IMR-90 (cell line): Measurements from ENCODE around the gene CIAO2B. TPM values are rescaled to one million over a fixed set of nuclear protein-coding genes. Genes with fewer than 3 reads are reported as not detected.

Experiments used
- ATAC-seq: fragments of 200-7000 bp; cut with Tn5 transposase; 2 replicates; pipeline ENCODE4 v1.9.1; 2020; ENCODE audit warnings: low read depth, mild to moderate bottlenecking, moderate library complexity
- BruUV-seq: library from RNA; stranded (reverse); fragments of 400-500 nt; replicated peaks from 2 replicates; lab custom pipeline; 2021; lab: Mats Ljungman, UMichigan
- CTCF ChIA-PET: fragments of 300-600 bp; formaldehyde crosslinking; extraction: SDS; loops from one replicate; lab custom pipeline; 2021; ENCODE audit warnings: antibody characterized with exemption; lab: Yijun Ruan, JAX
- POLR2A ChIA-PET: fragments of 300-600 bp; sonication (Branson Sonifier 250); formaldehyde crosslinking; loops from one replicate; lab custom pipeline; 2022; ENCODE audit warnings: antibody characterized with exemption; ENCODE audit not compliant: unreplicated experiment; lab: Charles Lee
- DNase-seq: peaks from one replicate; pipeline ENCODE4 v3.0.0; 2013
- H2AFZ ChIP-seq: replicated peaks from 2 replicates; pipeline ENCODE3; 2013; ENCODE audit warnings: low read length, mild to moderate bottlenecking; ENCODE audit not compliant: poor library complexity
- H2AK5ac ChIP-seq: 2 replicates; pipeline ENCODE4 v1.6.1; 2013; ENCODE audit warnings: low read depth, low read length, inconsistent platforms
- H2AK9ac ChIP-seq: replicated peaks from 2 replicates; pipeline ENCODE3; 2013; ENCODE audit warnings: mild to moderate bottlenecking, low read depth, low read length, moderate library complexity; ENCODE audit not compliant: poor library complexity
- H2BK120ac ChIP-seq: 2 replicates; pipeline ENCODE4 v1.6.1; 2013; ENCODE audit warnings: low read depth, low read length, inconsistent platforms
- H2BK15ac ChIP-seq: 3 replicates; pipeline ENCODE4 v1.6.1; 2013; ENCODE audit warnings: low read depth, low read length, inconsistent platforms
- H2BK20ac ChIP-seq: 2 replicates; pipeline ENCODE4 v1.6.1; 2013; ENCODE audit warnings: low read depth, mild to moderate bottlenecking, inconsistent platforms, low read length, moderate library complexity
- H2BK5ac ChIP-seq: 2 replicates; pipeline ENCODE4 v1.6.1; 2013; ENCODE audit warnings: mild to moderate bottlenecking, low read depth, low read length, inconsistent platforms; ENCODE audit not compliant: poor library complexity, severe bottlenecking
- H3K14ac ChIP-seq: replicated peaks from 2 replicates; pipeline ENCODE4 v1.6.1; 2013; ENCODE audit warnings: low read depth, low read length, inconsistent platforms
- H3K18ac ChIP-seq: 2 replicates; pipeline ENCODE4 v1.6.1; 2013; ENCODE audit warnings: low read depth, low read length, control low read depth
- H3K23ac ChIP-seq: 2 replicates; pipeline ENCODE4 v1.6.1; 2013; ENCODE audit warnings: low read depth, low read length, inconsistent platforms
- H3K27ac ChIP-seq: 2 replicates; pipeline ENCODE4 v1.5.1; 2013; ENCODE audit warnings: mild to moderate bottlenecking, control low read depth, low read length; ENCODE audit not compliant: insufficient read depth
- H3K27me3 ChIP-seq: 2 replicates; pipeline ENCODE4 v1.6.1; 2013; ENCODE audit warnings: low read length; ENCODE audit not compliant: control insufficient read depth, insufficient read depth
- H3K36me3 ChIP-seq: 2 replicates; pipeline ENCODE4 v1.6.1; 2013; ENCODE audit warnings: low read length, mixed read lengths; ENCODE audit not compliant: control insufficient read depth, insufficient read depth
- H3K4ac ChIP-seq: 2 replicates; pipeline ENCODE4 v1.6.1; 2013; ENCODE audit warnings: low read depth, low read length, inconsistent platforms
- H3K4me1 ChIP-seq: 2 replicates; pipeline ENCODE4 v1.6.1; 2013; ENCODE audit warnings: low read length, mixed read lengths; ENCODE audit not compliant: control insufficient read depth, insufficient read depth
- H3K4me2 ChIP-seq: 2 replicates; pipeline ENCODE4 v1.6.1; 2013; ENCODE audit warnings: low read depth, mild to moderate bottlenecking, control low read depth, low read length, moderate library complexity
- H3K4me3 ChIP-seq: 2 replicates; pipeline ENCODE4 v1.5.1; 2013; ENCODE audit warnings: low read depth, mild to moderate bottlenecking, control low read depth, low read length, moderate library complexity; ENCODE audit not compliant: insufficient read depth
- H3K56ac ChIP-seq: 2 replicates; pipeline ENCODE4 v1.6.1; 2013; ENCODE audit warnings: low read length, inconsistent platforms; ENCODE audit not compliant: insufficient read depth; ENCODE audit errors: extremely low read depth
- H3K79me1 ChIP-seq, 2 experiments: 2 replicates each; pipeline ENCODE4 v1.6.1; 2013; ENCODE audit warnings: low read length in 2 of 2, inconsistent platforms in 1 of 2, low read depth in 1 of 2
- H3K9ac ChIP-seq: 2 replicates; pipeline ENCODE4 v1.6.1; 2013; ENCODE audit warnings: low read depth, low read length, control low read depth
- H3K9me1 ChIP-seq: 2 replicates; pipeline ENCODE4 v1.6.1; 2013; ENCODE audit warnings: low read length, inconsistent platforms; ENCODE audit not compliant: insufficient read depth
- H3K9me3 ChIP-seq: 2 replicates; pipeline ENCODE4 v1.6.1; 2013; ENCODE audit warnings: low read length; ENCODE audit not compliant: control insufficient read depth, insufficient read depth
- H4K20me1 ChIP-seq: 2 replicates; pipeline ENCODE4 v1.6.1; 2013; ENCODE audit warnings: low read length, inconsistent platforms; ENCODE audit not compliant: insufficient read depth
- H4K5ac ChIP-seq: 2 replicates; pipeline ENCODE4 v1.6.1; 2013; ENCODE audit warnings: mild to moderate bottlenecking, low read depth, low read length, control low read depth
- H4K8ac ChIP-seq, 2 experiments: 2 replicates each; pipeline ENCODE4 v1.6.1; 2013; ENCODE audit warnings: low read depth in 2 of 2, low read length in 2 of 2, control low read depth in 1 of 2, inconsistent platforms in 1 of 2
- H4K91ac ChIP-seq: 2 replicates; pipeline ENCODE4 v1.6.1; 2013; ENCODE audit warnings: low read depth, low read length, inconsistent platforms; ENCODE audit not compliant: insufficient read depth
- CTCF ChIP-seq: conservative IDR thresholded peaks from 2 replicates; pipeline ENCODE4 v1.5.1; 2012; ENCODE audit warnings: mild to moderate bottlenecking, low read depth, low read length, improper control_type of control experiment
- MXI1 ChIP-seq: IDR thresholded peaks from 2 replicates; pipeline ENCODE4 v1.6.1; 2012; ENCODE audit warnings: low read depth, mild to moderate bottlenecking, low read length, moderate library complexity, borderline replicate concordance
- RAD21 ChIP-seq: IDR thresholded peaks from 2 replicates; pipeline ENCODE4 v1.6.1; 2012; ENCODE audit warnings: low read length, improper control_type of control experiment
- RCOR1 ChIP-seq: IDR thresholded peaks from 2 replicates; pipeline ENCODE4 v1.6.1; 2012; ENCODE audit warnings: mild to moderate bottlenecking, low read length, improper control_type of control experiment; ENCODE audit not compliant: insufficient replicate concordance
- SMC3 ChIP-seq: fragments of 150-350 bp; IDR thresholded peaks from 2 replicates; pipeline ENCODE4 v1.6.1; 2016; ENCODE audit warnings: low read depth, mild to moderate bottlenecking, antibody characterized with exemption, low read length, moderate library complexity
- WGBS, 2 experiments: methylation state at CpG; one replicate each; pipeline versions ENCODE4 v1.1.5 to v1.1.7; 2013; ENCODE audit warnings: missing lambda C conversion rate in 2 of 2; ENCODE audit not compliant: insufficient read length in 1 of 2; ENCODE audit errors: extremely low coverage in 2 of 2; 5-methylcytosine and 5-hydroxymethylcytosine counted together
- dilution Hi-C: fragments of 300-500 bp; cut with HindIII; formaldehyde crosslinking; loops from one replicate; pipeline ENCODE4 v1.14.3; 2018; ENCODE audit warnings: low sequenced_read_pairs; ENCODE audit not compliant: unreplicated experiment
- in situ Hi-C: fragments of 300-500 bp; cut with MboI; formaldehyde crosslinking; loops from 3 replicates; pipeline ENCODE4 v1.14.3; 2019; ENCODE audit warnings: low sequenced_read_pairs, inconsistent platforms, mixed read lengths
- intact Hi-C: fragments of 100-400 bp; cut with micrococcal nuclease; formaldehyde crosslinking; loops from 2 replicates; pipeline ENCODE4 v1.10.0; 2022
- polyA plus RNA-seq, 3 experiments: library from polyadenylated mRNA; depleted of rRNA; stranded (reverse); fragments of >200 nt; gene quantifications; 2 replicates each; pipeline ENCODE4 v1.2.3, GENCODE V29; 2012; ENCODE audit warnings: low replicate concordance in 1 of 3
- total RNA-seq: library from RNA; depleted of rRNA; stranded (reverse); fragments of >200 nt; gene quantifications from 2 replicates; pipeline ENCODE4 v1.2.3, GENCODE V29; 2012

Gene CIAO2B
- total and polyA plus RNA-seq, 2 of the 4 experiments (the other 2 are of a cell fraction), result 148 to 234 TPM

GRCh38 chr16:66924527-66925321 lies 9.5 kb downstream of the CIAO2B start:
- ChIA-PET CTCF (no interaction called here), POLR2A (no interaction called here)
- Histone ChIP-seq H4K20me1 (no peaks in the 10 kb centered on the region), H2BK5ac (no peak overlapping the region), H4K5ac (no peak overlapping the region), H2AK9ac (peak overlapping the region; percentile 57), H2BK20ac (no peak overlapping the region; the same call in 1 of the 2 replicates), H3K56ac (no peak overlapping the region), H4K91ac (no peak overlapping the region), H3K9ac (no peak overlapping the region), H3K27me3 (peaks cover 10% of the 10 kb centered on the region; the same call in 1 of the 2 replicates), H2BK120ac (no peak overlapping the region), H2AK5ac (0 out of 2 replicates have a peak overlapping the region, but pooled peaks have one; percentile 6), H3K23ac (0 out of 2 replicates have a peak overlapping the region, but pooled peaks have one; percentile 15), H2AFZ (peak overlapping the region; percentile 88), H3K9me3 (no peaks in the 10 kb centered on the region), H3K36me3 (no peaks in the 10 kb centered on the region), H2BK15ac (no peak overlapping the region), H3K4me3 (peak overlapping the region; percentile 50), H4K8ac (peak overlapping the region in 1 of 2 experiments; percentile 14; a peak in 1 of 4 replicates), H3K18ac (no peak overlapping the region), H3K4ac (no peak overlapping the region; the same call in 1 of the 2 replicates), H3K4me2 (peak overlapping the region; percentile 60), H3K27ac (no peak overlapping the region), H3K79me1 (no peaks in the 10 kb centered on the region), H3K4me1 (peaks cover 27% of the 10 kb centered on the region), H3K9me1 (peaks cover 26% of the 10 kb centered on the region), H3K14ac (no peak overlapping the region)
- intact Hi-C loops, result no loop called here
- dilution Hi-C loops, result no loop called here
- 5% methylated on average over 48 of the region's 72 CpGs; no CpG with 5 or more reads in 1 of the 2 experiments for WGBS, 2 experiments
- BruUV-seq, result no TSS peak
- ATAC-seq (peak; percentile 48), DNase-seq (no peak)
- TF ChIP-seq RAD21, result 0 out of 2 replicates have a peak, but pooled peaks have one; percentile 15
- TF ChIP-seq MXI1, result no peak
- peak; percentile 19; the same call in 1 of the 2 replicates for TF ChIP-seq SMC3
- TF ChIP-seq CTCF, result peak; percentile 37
- TF ChIP-seq RCOR1, result no peak
- in situ Hi-C loops, result no loop called here
